ENCODE data around the gene SWSAP1. TPM values are rescaled to one million over a fixed set of nuclear protein-coding genes. Genes with fewer than 3 reads are reported as not detected.

The SWSAP1 gene
- polyA plus RNA-seq, 3 donors: 5.9 to 11.5 (median 8.7) TPM

DNA sequence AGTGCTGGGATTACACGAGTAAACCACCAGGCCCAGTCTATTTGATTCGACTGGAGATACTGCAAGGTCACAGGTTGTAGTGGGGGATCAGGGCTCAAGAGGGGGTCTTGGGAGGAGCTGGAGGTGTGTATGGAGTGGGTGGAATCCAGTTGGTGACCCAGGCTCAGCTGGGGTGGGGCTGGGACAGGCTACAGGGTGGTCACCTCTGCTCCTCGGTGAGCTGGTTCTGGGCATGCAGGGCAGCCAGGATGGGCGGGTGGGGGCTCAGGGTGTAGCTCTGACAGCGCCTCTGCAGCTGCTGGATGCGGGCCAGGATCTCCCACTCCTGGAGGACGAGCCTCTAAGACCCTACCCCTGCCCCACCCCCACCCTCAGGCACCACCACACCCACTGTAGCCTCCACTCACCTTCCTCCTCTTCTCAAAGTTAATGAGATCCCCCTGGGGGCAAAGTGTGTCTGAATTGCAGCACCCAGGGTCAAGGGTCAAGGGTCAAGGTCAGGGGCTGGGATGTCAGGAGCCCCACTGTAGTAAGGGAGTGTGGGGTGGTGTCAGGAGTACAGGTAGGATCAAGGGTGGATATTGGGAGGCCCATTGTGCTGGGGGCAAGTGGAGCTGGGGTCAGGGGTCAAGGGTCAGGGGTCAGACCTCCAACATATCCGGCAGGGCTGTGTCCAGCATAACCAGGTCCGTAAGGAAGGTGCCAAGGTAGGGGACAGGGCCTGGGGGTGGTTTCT, 27.5 kb downstream of the SWSAP1 start:
- intact Hi-C loops (cut with micrococcal nuclease): no loop called here

DNA sequence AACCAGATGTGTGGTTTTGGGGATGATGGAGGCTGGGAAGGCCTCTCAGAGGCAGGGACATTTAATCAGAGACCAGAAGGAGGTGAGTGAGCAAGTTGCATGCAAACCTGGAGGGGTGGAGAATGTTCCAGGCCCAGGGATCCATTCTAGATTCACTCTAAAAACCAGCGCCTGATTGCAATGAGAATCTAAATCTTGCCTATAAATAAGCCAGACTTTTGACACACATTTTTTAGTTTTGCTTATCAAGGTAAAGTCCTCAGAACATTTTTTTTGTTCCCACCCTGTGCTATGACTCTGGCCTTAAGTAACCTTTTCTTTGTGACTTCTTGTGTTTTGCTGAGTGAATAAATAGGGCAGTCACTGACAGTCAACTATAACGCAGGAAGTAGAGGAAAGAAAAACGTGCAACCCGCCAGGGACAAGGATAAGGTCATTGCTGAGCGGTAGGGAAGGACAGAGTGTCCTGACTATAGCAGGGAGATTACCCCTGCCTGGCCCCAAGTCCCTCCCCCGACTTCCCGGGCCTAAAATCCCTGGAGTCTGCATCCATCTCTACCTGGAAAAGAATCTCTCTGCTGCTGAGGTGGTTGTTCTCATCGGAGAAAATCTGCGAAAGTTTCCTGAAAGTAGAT, 30.2 kb downstream of the SWSAP1 start:
- peaks cover 19% of the 10 kb centered on the region for H3K4me1 Mint-ChIP-seq
- Histone ChIP-seq H3K36me3 (replicated peaks in 1 of 2; ENCODE audit: control insufficient read depth in 1 of 2, insufficient read depth in 2 of 2, low read length in 2 of 2) (no peaks in the 10 kb centered on the region), H3K27me3 (ENCODE audit: control insufficient read depth in 2 of 2, insufficient read depth in 2 of 2, low read length in 2 of 2) (peaks cover 0 to 2% of the 10 kb centered on the region in 2 donors), H3K79me2 (ENCODE audit: insufficient read depth, low read length) (no peaks in the 10 kb centered on the region), H4K20me1 (ENCODE audit: insufficient read depth, low read length) (no peaks in the 10 kb centered on the region), H3K9me3 (replicated peaks in 1 of 2; ENCODE audit: control insufficient read depth in 1 of 2, insufficient read depth in 1 of 2, low read length in 2 of 2) (no peaks in the 10 kb centered on the region), H3K27ac (ENCODE audit: low read depth in 1 of 2, low read length in 2 of 2) (no peak overlapping the region), H3K9ac (ENCODE audit: insufficient read depth, low read length, poor library complexity, severe bottlenecking) (no peak overlapping the region), H3K4me3 (replicated peaks in 1 of 3; ENCODE audit: low read depth in 2 of 3, low read length in 3 of 3) (no peak overlapping the region), H3K4me1 (ENCODE audit: control insufficient read depth in 1 of 2, insufficient read depth in 2 of 2, low read length in 2 of 2) (peaks cover 14 to 16% of the 10 kb centered on the region in 2 donors), H3K4me2 (replicated peaks; ENCODE audit: extremely low read depth, low read length, poor library complexity, severe bottlenecking) (no peak overlapping the region), H2AFZ (ENCODE audit: insufficient read depth, low read depth, low read length, poor library complexity, severe bottlenecking) (no peak overlapping the region)
- WGBS (ENCODE audit: insufficient coverage): 61% methylated on average over 6 of the region's 9 CpGs
- no peak overlapping the region for H3K27ac Mint-ChIP-seq
- intact Hi-C loops (cut with micrococcal nuclease): no loop called here
- TF ChIP-seq, protein P1, sequence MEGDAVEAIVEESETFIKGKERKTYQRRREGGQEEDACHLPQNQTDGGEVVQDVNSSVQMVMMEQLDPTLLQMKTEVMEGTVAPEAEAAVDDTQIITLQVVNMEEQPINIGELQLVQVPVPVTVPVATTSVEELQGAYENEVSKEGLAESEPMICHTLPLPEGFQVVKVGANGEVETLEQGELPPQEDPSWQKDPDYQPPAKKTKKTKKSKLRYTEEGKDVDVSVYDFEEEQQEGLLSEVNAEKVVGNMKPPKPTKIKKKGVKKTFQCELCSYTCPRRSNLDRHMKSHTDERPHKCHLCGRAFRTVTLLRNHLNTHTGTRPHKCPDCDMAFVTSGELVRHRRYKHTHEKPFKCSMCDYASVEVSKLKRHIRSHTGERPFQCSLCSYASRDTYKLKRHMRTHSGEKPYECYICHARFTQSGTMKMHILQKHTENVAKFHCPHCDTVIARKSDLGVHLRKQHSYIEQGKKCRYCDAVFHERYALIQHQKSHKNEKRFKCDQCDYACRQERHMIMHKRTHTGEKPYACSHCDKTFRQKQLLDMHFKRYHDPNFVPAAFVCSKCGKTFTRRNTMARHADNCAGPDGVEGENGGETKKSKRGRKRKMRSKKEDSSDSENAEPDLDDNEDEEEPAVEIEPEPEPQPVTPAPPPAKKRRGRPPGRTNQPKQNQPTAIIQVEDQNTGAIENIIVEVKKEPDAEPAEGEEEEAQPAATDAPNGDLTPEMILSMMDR (IDR thresholded peaks at IDR 0.05): no peak
- H3K4me3 Mint-ChIP-seq: no peak overlapping the region
- H3K36me3 Mint-ChIP-seq: no peaks in the 10 kb centered on the region
- H3K9me3 Mint-ChIP-seq: no peaks in the 10 kb centered on the region
- H3K27me3 Mint-ChIP-seq (ENCODE audit: low read depth in 3 of 3): peaks cover 9 to 26% (median 16%) of the 10 kb centered on the region in 3 donors
- DNase-seq: no peak

More for the DNA sequence above, 27.5 kb downstream of the SWSAP1 start:
- WGBS (ENCODE audit: insufficient coverage): 93% methylated on average over 5 of the region's 9 CpGs
- H3K9ac ChIP-seq (ENCODE audit: insufficient read depth, low read length, poor library complexity, severe bottlenecking): no peak overlapping the region
- H3K27me3 ChIP-seq (ENCODE audit: control insufficient read depth in 2 of 2, insufficient read depth in 2 of 2, low read length in 2 of 2): peaks cover 0 to 2% of the 10 kb centered on the region in 2 donors
- no peaks in the 10 kb centered on the region for H3K36me3 ChIP-seq (replicated peaks in 1 of 2; ENCODE audit: control insufficient read depth in 1 of 2, insufficient read depth in 2 of 2, low read length in 2 of 2)
- no peak for DNase-seq
- no peaks in the 10 kb centered on the region for H4K20me1 ChIP-seq (ENCODE audit: insufficient read depth, low read length)
- H3K4me3 ChIP-seq (replicated peaks in 1 of 3; ENCODE audit: low read depth in 2 of 3, low read length in 3 of 3): no peak overlapping the region
- no peaks in the 10 kb centered on the region for H3K9me3 ChIP-seq (replicated peaks in 1 of 2; ENCODE audit: control insufficient read depth in 1 of 2, insufficient read depth in 1 of 2, low read length in 2 of 2)
- Mint-ChIP-seq H3K27ac (no peak overlapping the region), H3K27me3 (ENCODE audit: low read depth in 3 of 3) (peaks cover under 1 to 18% (median 14%) of the 10 kb centered on the region in 3 donors), H3K4me3 (no peak overlapping the region), H3K4me1 (peaks cover 12% of the 10 kb centered on the region), H3K36me3 (no peaks in the 10 kb centered on the region), H3K9me3 (no peaks in the 10 kb centered on the region)
- H3K4me2 ChIP-seq (replicated peaks; ENCODE audit: extremely low read depth, low read length, poor library complexity, severe bottlenecking): no peak overlapping the region
- peaks cover 10 to 11% of the 10 kb centered on the region in 2 donors for H3K4me1 ChIP-seq (ENCODE audit: control insufficient read depth in 1 of 2, insufficient read depth in 2 of 2, low read length in 2 of 2)
- no peak overlapping the region for H2AFZ ChIP-seq (ENCODE audit: insufficient read depth, low read depth, low read length, poor library complexity, severe bottlenecking)
- H3K27ac ChIP-seq (ENCODE audit: low read depth in 1 of 2, low read length in 2 of 2): no peak overlapping the region
- TF ChIP-seq, protein P1 (IDR thresholded peaks at IDR 0.05): no peak
- no peaks in the 10 kb centered on the region for H3K79me2 ChIP-seq (ENCODE audit: insufficient read depth, low read length)

Data from CD14-positive monocyte (primary cell).